GM19438 (cell line): Measurements from ENCODE around the gene NINJ2.

ENCODE experiments used
- ATAC-seq: cut with Tn5 transposase; IDR thresholded peaks from one replicate; pipeline ENCODE4 v1.9.1; 2021; ENCODE audit warnings: low read depth; ENCODE audit not compliant: unreplicated experiment

NINJ2 gene

DNA sequence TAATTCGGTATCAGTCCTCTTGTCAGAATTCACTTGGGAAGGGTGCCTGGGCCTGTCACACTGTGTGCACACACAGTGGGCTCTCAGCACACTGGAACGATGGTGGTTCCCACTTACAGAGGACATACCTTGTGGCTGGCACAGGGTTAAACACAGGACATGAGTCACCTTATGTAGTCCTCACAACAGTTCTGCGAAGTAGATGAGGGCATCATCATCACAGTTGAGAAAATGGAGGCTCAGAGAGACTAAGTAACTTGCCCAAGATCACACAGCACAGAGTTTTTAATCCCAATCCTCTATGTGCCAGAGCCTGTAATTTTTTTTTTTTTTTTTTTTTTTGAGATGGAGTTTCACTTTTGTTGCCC is 90.7 kb downstream of the NINJ2 start:
- ATAC-seq = no peak

- ATAC-seq = no peak
Measured at GRCh38 chr12:571795-572531, 91.3 kb downstream of the NINJ2 start.

DNA sequence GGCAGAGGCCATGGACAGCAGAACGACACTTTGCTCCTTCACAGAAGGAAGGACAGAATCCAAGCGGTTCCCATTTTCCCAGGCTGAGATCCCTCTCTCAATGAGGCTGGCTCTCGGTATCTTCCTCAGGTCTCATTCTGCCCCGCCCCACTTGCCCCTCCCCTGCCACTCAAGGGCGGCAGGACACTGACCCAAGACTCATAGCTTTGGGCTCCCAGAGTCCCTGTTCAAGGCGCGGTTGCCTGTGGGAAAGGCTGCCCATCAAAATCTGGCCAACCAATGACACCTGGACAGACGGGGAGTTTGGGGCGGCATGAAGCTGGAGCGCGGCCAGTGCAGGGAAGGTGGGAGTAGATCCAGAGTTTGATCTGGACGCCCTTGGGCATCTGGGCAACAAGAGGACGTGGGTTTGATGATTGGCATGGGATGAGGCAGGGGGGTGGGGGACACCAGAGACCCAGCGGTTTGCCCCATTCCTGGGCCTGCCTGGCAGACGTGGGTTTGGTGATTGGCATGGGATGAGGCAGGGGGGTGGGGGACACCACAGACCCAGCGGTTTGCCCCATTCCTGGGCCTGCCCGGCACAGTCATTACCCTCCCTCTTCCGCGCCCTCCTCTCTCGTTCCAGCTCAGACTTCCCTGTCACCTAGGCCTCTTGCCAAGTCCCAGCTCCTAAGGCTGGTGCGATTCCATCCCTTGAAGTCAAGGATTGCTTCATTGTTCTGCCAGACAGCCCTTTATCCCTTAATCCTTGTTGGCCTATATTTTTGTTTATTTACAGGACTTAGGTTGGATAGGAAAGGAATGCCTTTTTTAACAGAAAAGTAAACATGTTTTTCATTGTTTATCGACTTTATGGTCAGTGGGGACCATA is 92.1 kb downstream of the NINJ2 start:
- ATAC-seq = no peak

GRCh38 chr12:570435-570920 is 92.8 kb downstream of the NINJ2 start:
- ATAC-seq = no peak

DNA sequence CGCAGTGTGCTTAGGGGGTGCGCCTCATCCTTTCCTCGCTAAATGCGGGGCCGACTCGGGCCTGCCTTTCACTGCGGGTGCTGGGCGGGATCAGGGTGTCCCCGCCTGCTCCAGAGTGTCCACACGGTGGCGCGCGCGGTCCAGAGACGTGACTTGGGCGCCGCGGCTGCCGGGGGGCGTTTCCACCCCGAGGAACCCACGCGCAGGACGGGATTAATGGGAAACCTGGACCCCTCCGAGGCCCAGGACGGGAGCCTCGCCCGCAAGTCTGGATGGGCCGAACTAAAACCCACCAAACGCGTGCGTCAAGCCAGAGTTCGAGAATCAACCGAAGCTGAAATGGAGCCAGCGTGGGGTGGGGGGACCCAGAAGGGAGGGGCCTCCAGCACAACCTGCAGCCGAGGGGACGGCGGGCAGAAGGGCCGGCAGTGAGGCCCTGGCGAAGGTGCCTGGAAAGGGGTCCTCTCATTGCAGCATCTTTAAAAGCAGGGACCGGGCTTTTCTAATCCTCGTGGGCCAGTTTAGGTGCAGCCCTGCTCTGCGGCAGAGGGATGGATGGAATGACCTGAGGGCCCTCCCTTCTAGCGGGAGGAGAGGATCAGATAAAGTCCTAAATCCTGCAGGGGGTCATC is 93.3 kb downstream of the NINJ2 start:
- ATAC-seq = no peak

- ATAC-seq = no peak
Measured at GRCh38 chr12:569091-569676, 94.1 kb downstream of the NINJ2 start.

GRCh38 chr12:568486-568885 is 94.8 kb downstream of the NINJ2 start:
- no peak for ATAC-seq

GRCh38 chr12:565589-566105 is 97.6 kb downstream of the NINJ2 start:
- no peak for ATAC-seq

GRCh38 chr12:565161-565560 is 98.1 kb downstream of the NINJ2 start:
- no peak for ATAC-seq

- ATAC-seq = no peak
Measured at GRCh38 chr12:563787-564298, 99.4 kb downstream of the NINJ2 start.

DNA sequence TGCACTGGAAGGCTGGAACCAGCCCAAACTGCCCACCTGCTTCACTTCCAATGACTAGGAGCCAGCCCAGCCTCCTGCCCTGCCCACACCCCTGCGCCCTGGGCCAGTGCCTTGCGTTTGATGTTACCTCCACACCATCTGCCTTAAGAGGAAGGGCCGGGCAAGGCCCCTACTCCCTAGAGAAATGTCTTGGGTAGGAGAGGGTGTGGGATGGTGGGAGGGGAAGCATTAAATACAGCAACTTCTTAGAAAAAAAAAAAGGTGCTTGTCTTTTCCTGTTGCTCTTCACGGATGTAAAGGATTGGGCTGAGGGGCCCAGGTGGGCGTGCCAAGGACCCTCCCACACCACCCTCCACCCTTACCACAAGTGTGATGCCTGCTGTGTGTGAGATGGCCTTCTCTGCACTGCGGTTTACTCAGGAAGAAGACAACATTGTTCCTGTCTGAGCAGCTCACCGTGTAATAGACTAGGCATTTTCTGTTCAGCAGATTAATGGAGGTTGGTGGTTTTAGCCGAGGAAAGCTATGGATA is 99.9 kb downstream of the NINJ2 start:
- ATAC-seq = no peak

DNA sequence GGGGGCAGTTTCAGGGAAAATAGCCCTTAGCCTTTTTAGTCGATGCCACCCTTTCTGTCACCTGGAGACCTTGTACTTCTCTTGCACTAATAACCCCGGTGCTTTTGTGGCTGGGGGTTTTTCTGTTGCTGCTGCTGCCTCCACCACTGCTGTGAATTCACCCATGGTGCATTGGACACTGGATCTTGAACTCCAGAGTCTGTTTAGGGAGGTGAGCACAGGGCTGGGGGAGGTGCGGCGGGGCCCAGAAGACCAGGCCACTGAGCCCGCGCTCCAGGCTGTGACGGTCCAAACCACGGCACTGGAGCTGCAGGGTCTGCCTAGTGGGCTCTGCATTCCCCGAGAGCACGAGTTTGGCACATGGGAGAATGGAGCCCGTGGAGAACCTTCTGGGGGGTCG is 100.6 kb downstream of the NINJ2 start:
- no peak for ATAC-seq

DNA sequence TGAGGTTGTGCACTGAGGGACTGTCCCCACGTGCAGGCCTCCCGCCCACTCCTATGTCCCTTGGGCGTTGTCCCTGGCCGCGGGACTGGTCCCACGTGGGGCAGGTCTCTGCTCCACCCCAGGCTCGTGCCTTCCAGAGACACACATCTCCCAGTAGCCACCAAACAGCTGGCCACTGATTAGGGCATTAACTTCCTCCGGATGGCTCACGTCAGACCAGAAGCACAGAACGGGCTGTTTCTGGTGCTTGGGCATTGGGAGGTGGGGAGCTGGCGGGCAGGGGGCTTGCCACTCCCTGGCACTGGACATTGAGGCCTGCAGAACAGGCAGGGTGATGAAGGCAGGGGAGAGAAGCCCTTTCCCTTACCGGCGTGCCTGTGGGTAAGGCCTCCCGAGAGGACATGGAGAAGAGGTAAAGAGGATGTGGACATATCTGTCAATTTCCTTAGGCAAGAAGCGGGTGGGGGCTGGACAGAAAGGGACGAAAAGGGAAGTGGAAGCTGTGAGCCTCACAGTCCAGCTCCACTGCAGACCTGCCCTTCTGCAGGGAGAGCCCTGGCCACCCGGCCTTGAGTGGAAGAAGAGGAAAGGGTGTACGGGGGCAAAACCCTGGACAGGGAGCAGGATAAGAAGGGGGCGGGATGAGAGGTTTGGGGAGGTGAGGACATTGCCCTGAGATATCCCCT is 101.2 kb downstream of the NINJ2 start:
- no peak for ATAC-seq

- ATAC-seq = no peak
Measured at GRCh38 chr12:561391-561705, 101.9 kb downstream of the NINJ2 start.

GRCh38 chr12:560691-561390 is 102.4 kb downstream of the NINJ2 start:
- ATAC-seq = no peak

DNA sequence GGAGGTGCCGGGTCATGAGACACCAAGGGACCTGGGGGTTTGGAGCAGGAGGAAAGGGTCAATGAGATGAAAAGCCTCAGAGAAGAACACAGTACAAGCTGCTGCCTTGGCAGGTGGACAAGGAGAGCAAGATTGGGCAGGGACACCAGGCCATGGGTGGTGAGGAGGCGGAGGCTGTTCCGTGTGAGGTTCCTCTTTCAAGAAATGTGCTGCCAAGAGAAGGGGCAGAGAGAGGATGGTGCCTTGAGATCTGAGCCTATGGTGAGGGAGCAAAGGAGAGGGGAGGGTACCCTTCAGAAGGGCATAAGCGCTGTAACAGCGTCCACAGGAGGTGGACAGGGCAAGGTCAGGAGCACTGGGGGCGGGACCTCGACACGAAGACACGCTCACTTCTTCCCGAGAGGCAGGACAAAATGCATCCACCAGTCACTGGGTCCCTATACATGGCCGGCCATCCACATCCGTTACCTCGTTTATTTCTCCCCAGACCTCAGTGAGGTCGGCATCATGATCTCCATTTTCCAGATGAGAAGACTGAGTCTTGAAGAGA is 103.3 kb downstream of the NINJ2 start:
- ATAC-seq = no peak

- ATAC-seq = no peak
Measured at GRCh38 chr12:559208-559905, 103.9 kb downstream of the NINJ2 start.

DNA sequence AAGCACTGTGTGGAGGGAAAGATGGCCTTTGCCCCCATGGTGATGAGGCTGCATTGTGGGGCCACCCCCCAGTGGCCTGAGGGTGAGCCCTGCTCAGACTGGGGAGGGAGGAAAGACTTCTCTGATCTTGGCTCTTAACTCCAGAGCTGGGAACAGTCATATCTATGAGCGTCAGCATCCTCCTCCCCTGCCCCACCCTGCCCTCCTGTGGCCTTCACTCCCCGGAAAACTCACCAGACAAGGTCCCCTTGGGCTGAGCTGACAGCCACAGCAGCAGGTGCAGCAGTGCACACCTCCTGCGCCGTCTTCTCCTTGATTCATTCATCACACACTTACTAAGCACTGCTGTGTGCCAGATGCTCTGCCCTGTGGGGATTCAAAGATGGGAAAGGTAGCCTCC is 104.7 kb downstream of the NINJ2 start:
- no peak for ATAC-seq
